SU-DHL-6 (cell line): ENCODE results near the gene CACNA1C.

ENCODE experiments used
- H2AFZ ChIP-seq: fragments of 200-600 bp; sonication (generic); 2 replicates; pipeline ENCODE4 v1.6.1; 2014; ENCODE audit warnings: low read depth, mild to moderate bottlenecking, moderate library complexity, mixed read lengths, antibody characterized with exemption, low read length; ENCODE audit not compliant: severe bottlenecking
- H3F3A ChIP-seq: fragments of 200-600 bp; shearing (Covaris generic); 2 replicates; pipeline ENCODE4 v1.6.0; 2016; ENCODE audit warnings: antibody characterized with exemption, mild to moderate bottlenecking; ENCODE audit not compliant: insufficient read depth
- H3K27ac ChIP-seq: fragments of 200-600 bp; sonication (generic); 2 replicates; pipeline ENCODE4 v1.5.1; 2016; ENCODE audit warnings: low read depth, mild to moderate bottlenecking, low read length, moderate library complexity, mixed read lengths
- H3K27me3 ChIP-seq: fragments of 200-600 bp; sonication (generic), shearing (Covaris generic); 2 replicates; pipeline ENCODE4 v1.6.0; 2014; ENCODE audit warnings: mild to moderate bottlenecking, low read length
- H3K36me3 ChIP-seq: fragments of 200-600 bp; sonication (generic); 2 replicates; pipeline ENCODE4 v1.6.1; 2014; ENCODE audit warnings: mild to moderate bottlenecking, low read length, mixed read lengths
- H3K4me2 ChIP-seq: fragments of 300-600, 200-600 bp; shearing (Covaris generic), sonication (generic); 2 replicates; pipeline ENCODE4 v1.6.0; 2014; ENCODE audit warnings: low read length, low read depth, mild to moderate bottlenecking; ENCODE audit not compliant: poor library complexity, severe bottlenecking
- H3K4me3 ChIP-seq: fragments of 200-600 bp; sonication (generic); 2 replicates; pipeline ENCODE4 v1.5.1; 2014; ENCODE audit warnings: antibody characterized with exemption, low read length, mild to moderate bottlenecking, mixed read lengths; ENCODE audit not compliant: insufficient read depth, poor library complexity, severe bottlenecking
- H3K79me2 ChIP-seq: fragments of 200-600 bp; sonication (generic); 2 replicates; pipeline ENCODE4 v1.6.1; 2014; ENCODE audit warnings: mild to moderate bottlenecking, low read length, moderate library complexity; ENCODE audit not compliant: insufficient read depth
- H3K9ac ChIP-seq: fragments of 200-600 bp; sonication (generic); 2 replicates; pipeline ENCODE4 v1.7.0; 2014; ENCODE audit warnings: mild to moderate bottlenecking, low read length
- H3K9me2 ChIP-seq: fragments of 200-600 bp; sonication (generic); replicated peaks from 2 replicates; pipeline ENCODE4 v1.6.1; 2014; ENCODE audit warnings: low read length; ENCODE audit not compliant: insufficient read depth
- H3K9me3 ChIP-seq: fragments of 200-600 bp; sonication (generic); 2 replicates; pipeline ENCODE4 v1.6.1; 2014; ENCODE audit warnings: low read length, mixed read lengths; ENCODE audit not compliant: insufficient read depth
- H4K20me1 ChIP-seq: fragments of 200-600 bp; sonication (generic); 2 replicates; pipeline ENCODE4 v1.6.1; 2014; ENCODE audit warnings: low read depth, mild to moderate bottlenecking, antibody characterized with exemption, low read length, moderate library complexity, mixed read lengths
- EZH2phosphoT487 ChIP-seq: fragments of 200-600 bp; sonication (generic), shearing (Covaris generic); conservative IDR thresholded peaks from 2 replicates; pipeline ENCODE4 v1.6.1; 2018; ENCODE audit warnings: mild to moderate bottlenecking, antibody characterized with exemption, low read length, moderate library complexity, mixed read lengths
- TF ChIP-seq, protein P1 (sequence below): fragments of 200-600 bp; sonication (generic); IDR thresholded peaks from one replicate; pipeline ENCODE4 v1.5.1; 2017; ENCODE audit warnings: antibody characterized with exemption, mild to moderate bottlenecking, low read length, moderate library complexity; ENCODE audit not compliant: insufficient read depth, poor library complexity, severe bottlenecking

The CACNA1C gene

DNA sequence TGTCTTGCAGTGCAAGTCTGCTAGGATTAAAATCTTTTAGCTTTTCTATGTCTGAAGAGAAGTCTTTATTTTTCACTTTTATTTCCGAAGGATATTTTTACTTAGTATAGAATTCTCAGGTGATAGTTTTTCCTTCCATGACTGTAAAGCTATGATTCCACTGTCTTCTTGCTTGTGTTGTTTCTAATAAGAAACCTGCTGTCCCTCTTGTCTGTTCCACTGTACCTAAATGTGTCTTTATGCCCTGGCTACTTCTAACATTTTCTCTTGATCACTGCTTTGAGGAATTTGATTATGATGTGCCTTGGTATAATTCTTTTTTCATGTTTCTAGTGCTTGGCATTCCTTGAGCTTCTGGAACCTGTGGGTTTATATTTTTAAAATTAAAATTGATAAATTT is 228.7 kb downstream of the CACNA1C start:
- Histone ChIP-seq H3K79me2 (no peaks in the 10 kb centered on the region), H3K27me3 (no peaks in the 10 kb centered on the region), H3K9me2 (no peaks in the 10 kb centered on the region)

DNA sequence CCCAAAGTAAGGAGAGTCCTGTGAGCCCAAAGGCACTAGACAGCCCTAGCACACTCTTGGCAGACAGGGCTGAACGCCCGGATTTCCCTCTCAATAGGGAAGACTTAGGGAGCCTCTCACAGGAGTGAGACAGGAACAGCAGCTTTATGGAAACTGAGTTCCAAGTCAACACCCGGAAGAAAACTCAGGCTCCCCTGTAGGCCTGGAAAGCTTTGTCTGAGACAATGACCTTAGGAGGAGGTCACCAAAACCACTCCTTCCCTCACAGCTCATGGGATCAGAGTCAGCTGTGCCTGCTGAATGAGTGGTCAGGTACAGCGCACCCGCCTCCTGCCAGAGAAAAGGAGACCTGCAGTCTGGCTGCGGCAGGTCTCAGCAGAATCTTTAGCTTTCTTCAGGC is 229.5 kb downstream of the CACNA1C start:
- no peaks in the 10 kb centered on the region for H3K9me2 ChIP-seq
- H3K27me3 ChIP-seq: no peaks in the 10 kb centered on the region
- no peaks in the 10 kb centered on the region for H3F3A ChIP-seq
- H3K79me2 ChIP-seq: no peaks in the 10 kb centered on the region
- no peak overlapping the region for H3K4me2 ChIP-seq
- TF ChIP-seq EZH2phosphoT487: no peak
- TF ChIP-seq, protein P1, sequence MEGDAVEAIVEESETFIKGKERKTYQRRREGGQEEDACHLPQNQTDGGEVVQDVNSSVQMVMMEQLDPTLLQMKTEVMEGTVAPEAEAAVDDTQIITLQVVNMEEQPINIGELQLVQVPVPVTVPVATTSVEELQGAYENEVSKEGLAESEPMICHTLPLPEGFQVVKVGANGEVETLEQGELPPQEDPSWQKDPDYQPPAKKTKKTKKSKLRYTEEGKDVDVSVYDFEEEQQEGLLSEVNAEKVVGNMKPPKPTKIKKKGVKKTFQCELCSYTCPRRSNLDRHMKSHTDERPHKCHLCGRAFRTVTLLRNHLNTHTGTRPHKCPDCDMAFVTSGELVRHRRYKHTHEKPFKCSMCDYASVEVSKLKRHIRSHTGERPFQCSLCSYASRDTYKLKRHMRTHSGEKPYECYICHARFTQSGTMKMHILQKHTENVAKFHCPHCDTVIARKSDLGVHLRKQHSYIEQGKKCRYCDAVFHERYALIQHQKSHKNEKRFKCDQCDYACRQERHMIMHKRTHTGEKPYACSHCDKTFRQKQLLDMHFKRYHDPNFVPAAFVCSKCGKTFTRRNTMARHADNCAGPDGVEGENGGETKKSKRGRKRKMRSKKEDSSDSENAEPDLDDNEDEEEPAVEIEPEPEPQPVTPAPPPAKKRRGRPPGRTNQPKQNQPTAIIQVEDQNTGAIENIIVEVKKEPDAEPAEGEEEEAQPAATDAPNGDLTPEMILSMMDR: no peak
- H2AFZ ChIP-seq: no peak overlapping the region
- no peaks in the 10 kb centered on the region; the same call in 1 of the 2 replicates for H3K36me3 ChIP-seq
- no peak overlapping the region for H3K4me3 ChIP-seq
- no peak overlapping the region for H3K27ac ChIP-seq
- H4K20me1 ChIP-seq: no peaks in the 10 kb centered on the region
- no peak overlapping the region for H3K9ac ChIP-seq
- H3K9me3 ChIP-seq: peaks cover 5% of the 10 kb centered on the region; the same call in 1 of the 2 replicates

More for the DNA sequence above, 228.7 kb downstream of the CACNA1C start:
- TF ChIP-seq, protein P1: no peak
- no peak for TF ChIP-seq EZH2phosphoT487
- Histone ChIP-seq H3K4me3 (no peak overlapping the region), H3K27ac (no peak overlapping the region), H3K36me3 (no peaks in the 10 kb centered on the region; the same call in 1 of the 2 replicates), H3K4me2 (no peak overlapping the region), H3K9me3 (peaks cover 5% of the 10 kb centered on the region; the same call in 1 of the 2 replicates), H3F3A (no peaks in the 10 kb centered on the region), H3K9ac (no peak overlapping the region), H2AFZ (no peak overlapping the region), H4K20me1 (no peaks in the 10 kb centered on the region)

DNA sequence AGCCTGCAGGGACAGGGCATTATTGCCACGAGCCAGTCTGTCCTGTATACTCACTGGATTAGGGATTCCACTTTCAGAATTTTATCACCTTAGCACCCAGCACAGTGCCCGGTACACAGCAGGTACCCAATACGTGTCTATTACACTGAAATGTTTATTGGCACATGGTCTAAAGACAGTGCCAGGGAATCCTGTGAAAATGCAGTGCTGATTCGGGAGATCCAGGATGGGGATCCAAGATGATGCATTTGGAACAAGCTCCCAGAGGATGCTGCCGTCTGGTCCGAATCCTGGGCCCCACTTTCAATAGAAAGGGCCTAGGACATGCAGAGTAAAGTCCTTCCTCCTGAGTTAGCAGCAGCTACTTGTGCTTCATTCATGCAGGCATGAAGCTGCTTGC is 230.7 kb downstream of the CACNA1C start:
- no peak for TF ChIP-seq EZH2phosphoT487
- TF ChIP-seq, protein P1: no peak
- Histone ChIP-seq H3F3A (no peaks in the 10 kb centered on the region), H3K9me2 (no peaks in the 10 kb centered on the region), H3K4me2 (no peak overlapping the region), H2AFZ (peak overlapping the region; percentile 68), H3K79me2 (no peaks in the 10 kb centered on the region), H3K36me3 (no peaks in the 10 kb centered on the region; the same call in 1 of the 2 replicates), H3K27ac (no peak overlapping the region), H3K4me3 (no peak overlapping the region), H4K20me1 (no peaks in the 10 kb centered on the region), H3K9me3 (peaks cover 5% of the 10 kb centered on the region; the same call in 1 of the 2 replicates), H3K27me3 (no peaks in the 10 kb centered on the region), H3K9ac (peak overlapping the region; percentile 49; the same call in 1 of the 2 replicates)
